Neuronal stem cell (in vitro differentiated cells): ENCODE data around the gene INPP5B.

Experiments
- DNase-seq: peaks from one replicate; pipeline ENCODE4 v3.0.0-alpha.2; 2013; ENCODE audit warnings: low spot score
- H2AFZ ChIP-seq: one replicate; pipeline ENCODE4 v1.6.1; 2013; ENCODE audit warnings: mild to moderate bottlenecking, low read length, inconsistent platforms
- H2AK5ac ChIP-seq: 2 replicates; pipeline ENCODE4 v1.6.1; 2013; ENCODE audit warnings: low read depth, mild to moderate bottlenecking, inconsistent platforms, low read length, moderate library complexity, mixed read lengths
- H2BK120ac ChIP-seq: 2 replicates; pipeline ENCODE4 v1.6.1; 2013; ENCODE audit warnings: low read depth, mild to moderate bottlenecking, inconsistent platforms, low read length, moderate library complexity, mixed read lengths
- H2BK12ac ChIP-seq: one replicate; pipeline ENCODE4 v1.6.1; 2013; ENCODE audit warnings: low read length, inconsistent platforms
- H2BK15ac ChIP-seq: 2 replicates; pipeline ENCODE4 v1.6.1; 2013; ENCODE audit warnings: mild to moderate bottlenecking, low read length, inconsistent platforms, mixed read lengths
- H2BK5ac ChIP-seq: one replicate; pipeline ENCODE4 v1.6.1; 2013; ENCODE audit warnings: inconsistent platforms, mild to moderate bottlenecking, low read length, moderate library complexity
- H3K14ac ChIP-seq: one replicate; pipeline ENCODE4 v1.6.1; 2013; ENCODE audit warnings: low read length, inconsistent platforms
- H3K18ac ChIP-seq: 2 replicates; pipeline ENCODE4 v1.6.1; 2013; ENCODE audit warnings: low read length, inconsistent platforms
- H3K23ac ChIP-seq: 2 replicates; pipeline ENCODE4 v1.6.1; 2013; ENCODE audit warnings: low read depth, mild to moderate bottlenecking, mixed read lengths, low read length, inconsistent platforms; ENCODE audit not compliant: poor library complexity
- H3K27ac ChIP-seq: replicated peaks from 3 replicates; pipeline ENCODE4 v1.5.1; 2013; ENCODE audit warnings: low read length, inconsistent platforms
- H3K27me3 ChIP-seq, 3 experiments: 2 replicates each; pipeline ENCODE4 v1.6.1; 2013; ENCODE audit warnings: low read length in 3 of 3, mild to moderate bottlenecking in 2 of 3, inconsistent platforms in 1 of 3, low read depth in 1 of 3, mixed read lengths in 1 of 3, moderate library complexity in 1 of 3; ENCODE audit not compliant: control insufficient read depth in 3 of 3, insufficient read depth in 3 of 3
- H3K36me3 ChIP-seq, 2 donors: replicated peaks in 1 of 2; 2 replicates each; pipeline ENCODE4 v1.6.1; 2013; ENCODE audit warnings: low read length in 2 of 2; ENCODE audit not compliant: control insufficient read depth in 2 of 2, insufficient read depth in 2 of 2
- H3K4ac ChIP-seq: 2 replicates; pipeline ENCODE4 v1.6.1; 2013; ENCODE audit warnings: inconsistent platforms, mild to moderate bottlenecking, low read length, moderate library complexity
- H3K4me1 ChIP-seq, 2 donors: 1 replicate in 1 of 2; 2 replicates in 1 of 2; pipeline ENCODE4 v1.6.1; 2013; ENCODE audit warnings: low read length in 2 of 2, low read depth in 1 of 2; ENCODE audit not compliant: control insufficient read depth in 2 of 2, insufficient read depth in 1 of 2
- H3K4me2 ChIP-seq: one replicate; pipeline ENCODE4 v1.6.1; 2013; ENCODE audit warnings: mild to moderate bottlenecking, low read length, inconsistent platforms; ENCODE audit not compliant: insufficient read depth, poor library complexity, severe bottlenecking
- H3K4me3 ChIP-seq, 2 donors: 2 replicates each; pipeline ENCODE4 v1.5.1; 2013; ENCODE audit warnings: low read length in 2 of 2, mild to moderate bottlenecking in 2 of 2, inconsistent platforms in 1 of 2, moderate library complexity in 1 of 2
- H3K79me1 ChIP-seq: one replicate; pipeline ENCODE4 v1.6.1; 2013; ENCODE audit warnings: low read depth, mild to moderate bottlenecking, inconsistent platforms, low read length, moderate library complexity
- H3K9ac ChIP-seq: one replicate; pipeline ENCODE4 v1.6.1; 2013; ENCODE audit warnings: mild to moderate bottlenecking, low read depth, low read length, inconsistent platforms; ENCODE audit not compliant: poor library complexity
- H3K9me3 ChIP-seq, 2 donors: replicated peaks in 1 of 2; 2 replicates each; pipeline versions ENCODE3 to v1.6.1; 2013; ENCODE audit warnings: low read length in 2 of 2, mild to moderate bottlenecking in 2 of 2, inconsistent platforms in 1 of 2, low read depth in 1 of 2, mixed read lengths in 1 of 2, moderate library complexity in 1 of 2; ENCODE audit not compliant: control insufficient read depth in 2 of 2, insufficient read depth in 1 of 2
- H4K8ac ChIP-seq: one replicate; pipeline ENCODE4 v1.6.1; 2013; ENCODE audit warnings: low read depth, mild to moderate bottlenecking, inconsistent platforms, low read length, moderate library complexity
- H4K91ac ChIP-seq: one replicate; pipeline ENCODE4 v1.6.1; 2013; ENCODE audit warnings: low read length, low read depth, mild to moderate bottlenecking, inconsistent platforms; ENCODE audit not compliant: poor library complexity
- WGBS, 2 donors: extraction: QIAGEN DNeasy Blood & Tissue Kit; methylation state at CpG; one replicate each; pipeline ENCODE4 v1.1.7; 2013; ENCODE audit warnings: missing lambda C conversion rate in 2 of 2, mixed read lengths in 1 of 2; ENCODE audit not compliant: insufficient read length in 2 of 2, insufficient replicate concordance in 1 of 2; ENCODE audit errors: extremely low coverage in 2 of 2; 5-methylcytosine and 5-hydroxymethylcytosine counted together

The INPP5B gene

DNA sequence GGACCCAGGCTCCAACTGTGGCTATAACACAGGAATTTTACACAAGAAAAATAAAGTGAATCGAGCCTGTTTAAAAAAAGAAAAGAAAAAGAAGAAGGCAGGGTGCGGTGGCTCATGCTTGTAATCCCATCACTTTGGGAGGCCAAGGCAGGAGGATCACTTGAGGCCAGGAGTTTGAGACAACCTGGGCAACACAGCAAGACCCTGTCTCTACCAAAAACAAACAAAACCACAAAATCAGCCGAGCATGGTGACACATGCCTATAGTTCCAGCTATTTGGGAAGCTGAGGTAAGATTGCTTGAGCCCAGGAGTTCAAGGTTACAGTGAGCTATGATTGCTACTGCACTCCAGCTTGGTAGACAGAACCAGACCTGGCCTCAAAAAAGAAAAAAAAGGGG lies 105.2 kb downstream of the INPP5B start:
- Histone ChIP-seq H3K23ac (no peak overlapping the region), H3K27me3 (no peaks in the 10 kb centered on the region), H3K14ac (no peak overlapping the region), H3K9me3 (no peaks in the 10 kb centered on the region), H3K9ac (no peak overlapping the region), H3K4me2 (no peak overlapping the region), H2AK5ac (no peak overlapping the region), H2BK120ac (no peak overlapping the region), H4K91ac (no peak overlapping the region), H4K8ac (no peak overlapping the region), H3K18ac (no peak overlapping the region), H3K4ac (no peak overlapping the region), H2BK12ac (no peak overlapping the region), H2BK5ac (no peak overlapping the region), H3K79me1 (peaks cover 3% of the 10 kb centered on the region), H3K36me3 (peaks cover 13 to 55% of the 10 kb centered on the region in 2 donors), H3K27ac (no peak overlapping the region), H3K4me3 (no peak overlapping the region), H3K4me1 (no peaks in the 10 kb centered on the region), H2AFZ (no peak overlapping the region), H2BK15ac (no peak overlapping the region)
- no peak for DNase-seq
- no CpG with 5 or more reads among the region's 3 CpGs for WGBS, 2 donors

DNA sequence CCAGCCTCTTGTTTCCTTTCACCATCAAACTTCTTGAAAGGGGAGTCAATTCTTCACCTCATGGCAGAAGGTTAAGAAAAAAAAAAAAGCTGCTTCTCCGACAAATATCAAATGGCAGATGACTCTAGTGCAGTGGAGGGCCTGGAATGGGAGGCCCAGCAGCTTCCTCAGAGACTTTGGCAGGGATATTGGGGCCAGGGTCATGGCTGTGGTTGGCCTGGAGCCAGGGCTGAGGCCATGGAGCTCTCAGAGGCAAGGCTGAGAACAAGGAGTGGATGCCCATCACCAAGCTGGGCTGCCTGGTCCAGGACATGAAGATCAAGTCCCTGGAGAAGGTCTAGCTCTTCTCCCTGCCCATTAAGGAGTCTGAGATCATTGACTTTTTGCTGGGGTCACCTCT lies 106.1 kb downstream of the INPP5B start:
- Histone ChIP-seq H3K4ac (no peak overlapping the region), H2BK15ac (no peak overlapping the region), H3K27me3 (no peaks in the 10 kb centered on the region), H3K23ac (peak overlapping the region; percentile 47), H3K18ac (no peak overlapping the region), H3K4me1 (no peaks in the 10 kb centered on the region), H3K36me3 (peaks cover 13 to 54% of the 10 kb centered on the region in 2 donors), H3K4me3 (no peak overlapping the region), H3K14ac (no peak overlapping the region), H3K9ac (no peak overlapping the region), H2BK12ac (no peak overlapping the region), H2AFZ (no peak overlapping the region), H4K91ac (no peak overlapping the region), H2BK5ac (no peak overlapping the region), H3K27ac (no peak overlapping the region), H3K9me3 (no peaks in the 10 kb centered on the region), H2BK120ac (no peak overlapping the region), H3K4me2 (no peak overlapping the region), H4K8ac (peak overlapping the region; percentile 87), H2AK5ac (no peak overlapping the region), H3K79me1 (peaks cover 3% of the 10 kb centered on the region)
- no peak for DNase-seq
- no CpG with 5 or more reads among the region's 1 CpG for WGBS, 2 donors

DNA sequence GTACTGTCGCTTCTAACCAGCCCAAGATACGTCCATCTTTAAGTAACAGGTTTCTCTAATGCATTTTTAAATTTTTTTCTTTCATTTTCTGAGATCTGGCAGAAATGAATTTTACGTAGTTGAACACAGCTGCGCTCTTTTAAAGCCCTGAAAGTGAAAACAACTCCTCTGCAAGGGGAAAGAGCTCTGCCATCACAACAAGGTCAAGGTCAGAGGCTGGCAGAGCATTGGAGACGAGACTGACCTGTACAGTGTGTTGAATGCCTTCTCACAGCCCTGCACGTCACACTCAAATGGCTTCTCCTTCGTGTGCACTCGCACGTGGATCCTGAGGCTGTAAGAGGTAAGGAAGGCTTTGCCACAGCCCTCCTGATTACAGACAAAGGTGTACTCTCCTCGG lies 107.2 kb downstream of the INPP5B start:
- WGBS, 2 donors = no CpG with 5 or more reads among the region's 10 CpGs

DNA sequence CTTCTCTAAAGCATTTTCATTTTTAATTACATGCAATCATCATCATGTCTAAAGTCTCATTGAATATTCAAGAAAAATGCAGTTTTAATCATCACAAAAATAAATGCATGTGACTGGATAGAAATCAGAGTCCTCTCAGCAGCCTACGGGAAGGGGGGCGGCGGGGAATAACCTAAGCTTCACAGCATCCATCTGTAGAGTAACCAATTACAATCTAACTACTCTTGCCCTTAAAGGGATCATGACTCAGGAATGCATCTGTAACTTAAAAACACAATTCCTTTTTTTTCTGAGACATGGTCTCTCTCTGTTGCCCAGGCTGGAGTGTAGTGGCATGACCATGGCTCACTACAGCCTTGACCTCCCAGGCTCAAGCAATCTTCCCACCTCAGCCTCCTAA lies 110.1 kb downstream of the INPP5B start:
- Histone ChIP-seq H3K4me3 (no peak overlapping the region), H3K9ac (no peak overlapping the region), H3K18ac (no peak overlapping the region), H3K9me3 (no peaks in the 10 kb centered on the region), H3K14ac (no peak overlapping the region), H4K8ac (no peak overlapping the region), H2BK120ac (no peak overlapping the region), H3K4me1 (no peaks in the 10 kb centered on the region), H2BK5ac (no peak overlapping the region), H4K91ac (no peak overlapping the region), H3K27me3 (no peaks in the 10 kb centered on the region), H2AFZ (no peak overlapping the region), H3K4ac (no peak overlapping the region), H3K27ac (no peak overlapping the region), H2BK15ac (no peak overlapping the region), H3K23ac (no peak overlapping the region), H2AK5ac (no peak overlapping the region), H3K36me3 (peaks cover 25 to 91% of the 10 kb centered on the region in 2 donors), H3K79me1 (peaks cover 3% of the 10 kb centered on the region), H3K4me2 (no peak overlapping the region), H2BK12ac (no peak overlapping the region)
- no CpG with 5 or more reads among the region's 3 CpGs for WGBS, 2 donors
- no peak for DNase-seq

More for the DNA sequence above, 107.2 kb downstream of the INPP5B start:
- Histone ChIP-seq H2AFZ (no peak overlapping the region), H2BK15ac (no peak overlapping the region), H3K14ac (no peak overlapping the region), H3K27me3 (no peaks in the 10 kb centered on the region), H3K9me3 (no peaks in the 10 kb centered on the region), H3K79me1 (peaks cover 3% of the 10 kb centered on the region), H4K91ac (no peak overlapping the region), H4K8ac (no peak overlapping the region), H3K4me2 (no peak overlapping the region), H3K9ac (no peak overlapping the region), H2BK12ac (no peak overlapping the region), H3K4ac (no peak overlapping the region), H3K36me3 (peaks cover 15 to 64% of the 10 kb centered on the region in 2 donors), H2BK120ac (no peak overlapping the region), H3K4me3 (peak overlapping the region in 1 of 2 donors; percentile 53), H2AK5ac (no peak overlapping the region), H3K27ac (no peak overlapping the region), H3K23ac (no peak overlapping the region), H3K18ac (no peak overlapping the region), H2BK5ac (no peak overlapping the region), H3K4me1 (no peaks in the 10 kb centered on the region)
- DNase-seq = no peak
